NK-92 treated with Interleukin-12 subunit alpha and Interleukin-12 subunit beta, amount 100 ng/mL, for 24 hours (cell line): ENCODE measurements around the gene OR10A6.

Experiments
- DNase-seq: peaks from one replicate; lab custom pipeline; 2025; lab: John Stamatoyannopoulos, UW

The OR10A6 gene

GRCh38 chr11:7909585-7910285 lies 21.3 kb downstream of the OR10A6 start:
- no peak for DNase-seq

GRCh38 chr11:7907121-7907520 lies 23.9 kb downstream of the OR10A6 start:
- no peak for DNase-seq

DNA sequence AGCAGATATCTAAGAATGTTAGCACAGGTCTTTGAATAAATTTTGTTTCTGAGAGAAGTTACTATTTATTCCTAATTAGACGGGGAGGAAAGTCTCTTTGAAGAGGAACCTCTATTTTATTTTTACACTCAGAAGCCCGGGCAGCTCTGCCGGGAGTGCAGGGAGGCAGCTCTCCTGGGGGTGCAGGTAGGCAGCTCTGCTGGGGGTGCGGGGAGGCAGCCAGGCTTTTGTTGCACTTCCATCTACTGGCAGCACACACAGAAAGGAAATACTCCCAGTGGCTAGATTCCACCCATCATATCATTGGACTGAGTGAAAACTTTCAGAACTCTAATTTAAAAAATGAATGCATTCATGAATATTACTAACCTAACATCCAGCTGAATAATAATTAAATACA lies 24.6 kb downstream of the OR10A6 start:
- DNase-seq, result no peak

DNA sequence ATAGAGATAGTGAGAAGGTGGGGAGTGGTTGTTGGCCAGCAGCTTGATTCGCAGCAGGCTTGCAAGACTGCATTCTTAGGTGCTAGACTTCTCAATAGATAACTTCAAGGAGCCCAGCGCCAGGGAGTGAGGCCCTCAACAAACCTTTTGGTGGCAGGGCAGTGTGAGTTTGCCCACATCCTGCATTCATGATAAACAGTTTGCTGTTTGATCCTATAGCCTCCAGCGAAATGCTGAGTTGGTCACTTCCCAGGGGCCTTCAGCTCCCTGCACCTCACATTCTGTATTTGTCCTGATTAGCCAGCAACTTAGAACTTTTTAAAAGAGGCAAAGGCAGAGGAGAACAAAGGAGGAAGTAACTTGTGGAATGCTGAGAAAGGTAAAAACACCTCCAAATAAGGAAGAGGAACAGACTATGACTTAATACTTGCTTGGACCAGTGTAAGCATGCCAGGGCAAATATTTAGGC lies 25.1 kb downstream of the OR10A6 start:
- DNase-seq, result no peak

- DNase-seq, result no peak
These were observed 25.5 kb downstream of the OR10A6 start for GRCh38 chr11:7905549-7905948.

DNA sequence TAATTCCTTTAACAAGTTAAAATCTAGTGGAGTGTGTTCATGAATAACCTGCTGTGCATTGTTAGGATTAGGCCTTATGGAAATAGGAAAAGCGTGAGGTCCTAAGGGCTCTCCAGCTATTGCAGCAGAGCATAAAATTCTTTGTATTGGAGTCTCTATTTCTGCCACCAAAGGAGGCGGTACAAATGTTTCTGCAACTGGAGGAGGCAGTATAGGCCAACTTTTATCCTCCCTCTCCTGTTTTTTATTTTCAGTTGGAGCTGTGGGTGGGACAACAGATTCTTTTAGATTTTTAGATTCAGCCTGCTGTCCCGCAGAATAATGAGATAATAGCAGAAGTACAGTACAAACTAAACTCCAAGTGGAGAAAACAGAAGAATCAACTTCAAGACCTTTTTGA lies 26.2 kb downstream of the OR10A6 start:
- DNase-seq, result no peak

DNA sequence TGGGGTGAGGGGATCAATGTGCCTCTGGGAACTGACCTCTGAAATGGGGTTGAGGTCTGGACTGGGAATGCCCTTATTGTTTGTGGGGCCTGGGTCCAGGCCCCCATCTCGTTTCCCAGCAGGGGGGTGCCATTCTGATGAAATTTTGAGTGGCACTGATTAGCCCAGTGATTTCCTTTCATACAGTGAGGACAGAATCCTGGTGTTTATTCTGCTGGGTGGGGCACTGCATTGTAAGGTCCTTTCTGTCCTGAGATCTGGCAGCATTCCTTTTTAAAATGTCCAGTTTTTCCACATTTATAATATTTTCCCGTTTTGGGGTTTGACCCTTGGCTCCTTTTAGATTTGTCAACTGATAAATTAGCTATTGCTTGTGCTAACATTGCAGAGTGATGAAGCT lies 27.1 kb downstream of the OR10A6 start:
- DNase-seq, result no peak

DNA sequence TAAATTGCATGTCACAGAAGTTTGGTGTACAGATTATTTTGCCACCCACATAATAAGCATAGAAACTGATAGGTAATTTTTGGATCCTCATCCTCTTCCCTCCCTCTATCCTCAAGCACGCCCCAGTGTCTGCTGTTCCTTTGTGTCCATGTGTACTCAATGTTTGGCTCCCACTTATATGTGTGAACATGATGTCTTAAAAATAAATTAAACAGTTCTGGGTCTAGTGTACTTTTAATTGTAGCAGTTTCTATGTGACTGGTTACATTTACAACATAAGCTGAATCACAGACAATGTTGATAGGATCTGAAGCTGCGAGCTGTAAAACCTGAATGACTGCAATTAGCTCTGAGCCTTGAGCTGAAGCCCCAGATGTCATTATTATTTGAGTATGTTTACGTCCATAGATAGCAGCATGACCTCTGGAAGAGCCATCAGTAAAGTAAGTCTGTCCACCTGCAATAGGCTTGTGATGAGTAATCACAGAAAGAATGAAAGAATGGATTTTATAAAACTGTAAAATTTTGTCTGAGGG lies 29.7 kb downstream of the OR10A6 start:
- DNase-seq, result no peak

DNA sequence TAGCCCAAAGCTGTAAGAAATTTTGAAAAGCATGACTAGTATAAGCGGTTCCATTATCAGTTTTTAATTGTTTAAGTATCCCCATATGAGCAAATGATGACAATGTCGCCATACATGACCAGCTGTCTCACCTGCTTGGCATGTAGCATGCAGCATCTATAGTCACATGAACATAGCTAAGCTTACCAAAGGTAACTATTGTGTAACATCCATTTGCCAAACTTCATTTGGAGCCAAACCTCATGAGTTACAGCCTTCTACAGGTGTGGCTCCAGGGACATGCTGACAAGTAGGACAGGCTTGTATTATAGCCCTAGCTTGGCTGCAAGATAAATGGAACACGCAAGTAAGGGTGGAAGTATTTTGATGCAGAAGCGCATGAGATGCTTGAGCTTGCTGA lies 30.4 kb downstream of the OR10A6 start:
- no peak for DNase-seq

GRCh38 chr11:7899418-7899817 lies 31.6 kb downstream of the OR10A6 start:
- no peak for DNase-seq

DNA sequence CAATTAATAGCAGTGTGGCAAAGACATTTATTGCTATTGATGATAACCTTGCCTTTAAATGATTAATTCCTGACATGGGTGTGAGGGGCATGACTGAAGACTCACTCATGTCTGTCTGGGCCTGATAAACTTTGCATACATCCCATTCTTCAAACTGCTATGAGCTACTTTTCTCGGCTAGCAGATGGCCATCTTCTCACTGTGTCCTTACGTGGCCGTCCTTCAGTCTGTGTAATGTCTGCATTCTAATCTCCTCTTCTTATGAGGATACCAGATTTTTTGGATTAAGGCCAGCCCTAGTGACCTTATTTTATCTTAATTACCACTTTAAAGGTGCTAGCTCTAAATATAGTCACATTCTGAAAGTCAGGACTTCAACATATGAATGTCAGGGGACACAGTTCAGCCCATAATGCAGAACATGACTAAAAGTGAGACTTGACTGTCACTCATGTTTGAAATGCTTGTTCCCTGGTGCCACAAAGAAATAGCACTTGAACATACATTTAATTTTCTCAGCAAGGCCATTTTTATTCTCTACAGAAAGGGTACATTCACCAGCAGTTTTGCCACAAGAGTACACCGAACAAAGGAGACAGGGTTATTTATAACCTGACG lies 32.3 kb downstream of the OR10A6 start:
- DNase-seq, result no peak

DNA sequence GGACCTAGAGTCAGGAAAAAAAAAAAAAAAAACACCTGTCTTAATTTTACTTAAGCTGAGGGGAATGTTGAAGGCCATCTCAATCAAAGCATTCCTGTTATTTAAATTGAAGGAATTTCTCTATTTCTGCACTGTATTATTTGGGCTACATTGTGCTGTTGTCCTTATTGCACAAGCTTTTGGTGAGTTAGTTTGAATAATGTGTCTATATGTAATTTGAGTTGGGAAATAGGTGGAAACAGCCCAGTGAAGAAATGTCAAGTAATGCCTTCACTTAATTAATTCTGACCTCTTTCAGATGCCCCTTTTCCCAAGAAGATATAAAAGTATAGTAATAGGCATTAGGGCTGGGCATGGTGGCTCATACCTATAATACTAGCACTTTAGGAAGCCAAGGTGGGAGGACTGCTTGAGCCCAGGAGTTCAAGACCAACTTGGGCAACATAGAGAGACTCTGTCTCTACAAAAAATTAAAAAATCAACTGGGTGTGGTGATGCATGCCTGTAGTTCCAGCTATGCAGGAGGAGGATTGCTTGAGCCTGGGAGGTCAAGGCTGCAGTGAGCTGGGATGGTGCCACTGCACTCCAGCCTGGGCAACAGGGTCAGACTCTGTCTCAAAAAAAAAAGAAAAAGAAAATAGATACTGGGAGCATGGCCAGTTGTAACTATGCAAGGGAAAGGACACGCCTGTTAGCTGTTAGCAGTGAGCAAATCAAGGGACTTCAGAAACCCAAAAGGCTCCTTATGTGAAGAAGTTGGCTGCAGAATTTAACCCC lies 34.9 kb downstream of the OR10A6 start:
- no peak for DNase-seq

GRCh38 chr11:7894251-7894650 lies 36.8 kb downstream of the OR10A6 start:
- no peak for DNase-seq

DNA sequence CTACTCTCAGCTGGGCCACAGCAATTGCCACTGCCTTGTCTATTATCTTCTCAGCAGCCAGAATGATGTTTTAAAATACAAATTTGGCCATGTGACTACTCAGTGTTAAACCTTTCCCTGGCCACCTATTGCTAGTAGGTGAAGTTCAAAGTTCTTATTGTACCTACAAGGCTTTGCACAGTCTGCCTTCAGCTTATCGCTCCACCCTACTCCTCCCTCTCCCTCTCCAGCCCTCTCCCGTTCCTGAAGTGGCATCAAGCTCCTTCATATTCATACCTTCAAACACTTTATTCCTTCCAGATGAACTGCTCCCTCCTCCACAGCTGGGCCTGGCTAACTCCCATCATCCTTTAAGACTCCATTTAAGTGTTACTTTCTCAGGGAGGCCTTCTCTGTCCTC lies 37.3 kb downstream of the OR10A6 start:
- DNase-seq, result no peak

DNA sequence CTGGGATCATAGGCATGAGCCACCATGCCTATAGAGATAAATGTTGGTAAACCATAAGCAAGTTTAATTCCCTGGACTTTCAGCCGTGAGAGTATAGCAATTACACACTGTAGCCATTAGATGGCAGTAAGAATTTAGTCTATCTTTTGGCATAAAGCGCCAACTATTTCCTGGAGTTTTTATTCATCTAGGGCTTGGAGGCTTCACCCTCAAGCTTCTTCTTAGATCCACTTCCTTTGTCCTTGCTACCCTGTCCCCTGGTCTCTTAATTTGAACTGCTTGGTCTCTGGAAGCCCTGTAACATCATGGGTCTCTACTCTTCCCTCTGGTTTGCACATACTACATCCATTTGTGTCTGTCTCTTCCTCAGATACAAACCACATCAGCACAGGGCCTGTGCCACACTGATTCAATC lies 38.2 kb downstream of the OR10A6 start:
- DNase-seq, result no peak

DNA sequence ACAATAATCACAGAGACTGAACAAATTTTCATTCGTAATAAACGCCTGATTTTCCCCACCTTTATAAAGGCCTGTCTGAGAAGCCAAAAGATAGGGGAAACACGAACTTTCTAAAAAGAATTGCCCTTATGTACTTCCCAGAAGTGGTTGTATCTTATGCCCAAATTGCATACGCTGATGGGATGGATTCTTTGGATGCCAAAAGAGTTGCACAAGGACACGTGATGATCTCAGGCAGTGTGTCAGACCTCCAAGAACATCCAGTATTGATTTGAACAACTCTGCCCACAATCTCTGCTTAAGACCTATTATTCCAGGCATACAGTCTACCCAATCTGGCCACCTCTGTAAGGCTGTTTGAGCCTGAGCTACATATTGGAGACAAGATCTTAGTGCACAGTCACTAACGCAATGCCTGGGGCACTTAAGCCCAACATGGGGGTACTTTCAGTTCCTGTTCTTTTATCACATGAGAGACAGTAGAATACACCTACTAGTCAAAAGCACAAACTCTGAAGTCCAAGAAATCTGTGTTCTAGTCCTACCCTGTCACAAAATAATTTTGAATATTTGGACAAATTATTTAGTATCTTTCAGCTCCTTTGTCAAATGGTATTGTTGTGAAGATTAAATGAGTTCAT lies 38.9 kb downstream of the OR10A6 start:
- no peak for DNase-seq

DNA sequence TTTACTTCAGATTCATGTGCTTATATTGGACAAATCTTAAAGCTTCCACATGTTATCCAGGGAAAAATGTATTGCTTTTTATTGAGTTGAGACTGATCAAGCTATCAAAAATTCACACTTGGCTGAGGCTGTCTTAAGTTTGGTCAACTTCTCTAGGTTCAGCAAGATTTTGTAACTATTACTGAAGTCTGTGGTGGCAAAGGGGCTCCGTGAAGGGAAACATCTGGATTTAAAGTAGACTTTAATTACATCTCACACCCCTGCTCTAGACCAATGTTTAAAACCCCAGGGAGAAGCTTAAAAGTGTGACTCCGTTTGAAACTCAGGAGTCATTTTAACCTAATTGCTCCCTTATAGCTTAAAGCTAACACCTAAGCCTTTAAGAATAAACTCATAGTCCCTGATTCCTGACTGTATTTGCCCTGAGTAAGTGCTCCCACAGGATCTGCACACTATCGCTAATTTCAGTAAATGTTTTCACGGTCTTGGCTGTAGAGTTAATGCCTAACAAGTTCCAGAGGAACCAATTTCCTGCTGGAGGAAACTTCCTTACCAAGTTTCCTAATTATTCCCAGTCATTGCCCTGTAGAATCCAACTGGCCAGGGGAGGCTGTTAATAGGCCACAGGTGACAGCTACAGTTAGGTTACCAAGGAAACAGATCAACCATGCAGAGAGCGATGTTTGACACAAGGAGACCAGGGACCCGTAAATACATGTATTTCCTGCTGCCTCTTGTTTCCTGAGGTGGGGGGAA lies 40.5 kb downstream of the OR10A6 start:
- no peak for DNase-seq

- no peak for DNase-seq
These were observed 41.1 kb downstream of the OR10A6 start for GRCh38 chr11:7889985-7890384.

- DNase-seq, result no peak
These were observed 48.2 kb downstream of the OR10A6 start for GRCh38 chr11:7882860-7883259.
